ENCODE data around the gene PLA2G4E. TPM values are rescaled to one million over a fixed set of nuclear protein-coding genes. Genes with fewer than 3 reads are reported as not detected.

PLA2G4E gene
- total and polyA plus RNA-seq, 9 of the 15 experiments (the other 6 are each of a cell fraction or from before 2014, with no cell fraction given) = 0.03 TPM; not detected in 8

GRCh38 chr15:41972253-41973242 is 48.3 kb downstream of the PLA2G4E start, which contains the start of gene EHD4 (continued):
- TF ChIP-seq, protein P1, sequence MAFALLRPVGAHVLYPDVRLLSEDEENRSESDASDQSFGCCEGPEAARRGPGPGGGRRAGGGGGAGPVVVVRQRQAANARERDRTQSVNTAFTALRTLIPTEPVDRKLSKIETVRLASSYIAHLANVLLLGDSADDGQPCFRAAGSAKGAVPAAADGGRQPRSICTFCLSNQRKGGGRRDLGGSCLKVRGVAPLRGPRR (CRISPR knock-in tag; IDR thresholded peaks at IDR 0.05) = no peak
- TF ChIP-seq PHB2 (IDR thresholded peaks at IDR 0.05; ENCODE audit: low read depth) = no peak
- TF ChIP-seq, protein P2, sequence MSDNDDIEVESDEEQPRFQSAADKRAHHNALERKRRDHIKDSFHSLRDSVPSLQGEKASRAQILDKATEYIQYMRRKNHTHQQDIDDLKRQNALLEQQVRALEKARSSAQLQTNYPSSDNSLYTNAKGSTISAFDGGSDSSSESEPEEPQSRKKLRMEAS (CRISPR knock-in tag; IDR thresholded peaks at IDR 0.05) = no peak; the same call in 1 of the 2 replicates
- TF ChIP-seq SMC3 (conservative IDR thresholded peaks at IDR 0.05; ENCODE audit: insufficient read depth, low read depth, low read length) = no peak
- TF ChIP-seq SMARCA5 (IDR thresholded peaks at IDR 0.05) = no peak
- no peak for TF ChIP-seq ZNF609 (CRISPR knock-in tag; IDR thresholded peaks at IDR 0.05; ENCODE audit: borderline replicate concordance)
- TF ChIP-seq, protein P3, sequence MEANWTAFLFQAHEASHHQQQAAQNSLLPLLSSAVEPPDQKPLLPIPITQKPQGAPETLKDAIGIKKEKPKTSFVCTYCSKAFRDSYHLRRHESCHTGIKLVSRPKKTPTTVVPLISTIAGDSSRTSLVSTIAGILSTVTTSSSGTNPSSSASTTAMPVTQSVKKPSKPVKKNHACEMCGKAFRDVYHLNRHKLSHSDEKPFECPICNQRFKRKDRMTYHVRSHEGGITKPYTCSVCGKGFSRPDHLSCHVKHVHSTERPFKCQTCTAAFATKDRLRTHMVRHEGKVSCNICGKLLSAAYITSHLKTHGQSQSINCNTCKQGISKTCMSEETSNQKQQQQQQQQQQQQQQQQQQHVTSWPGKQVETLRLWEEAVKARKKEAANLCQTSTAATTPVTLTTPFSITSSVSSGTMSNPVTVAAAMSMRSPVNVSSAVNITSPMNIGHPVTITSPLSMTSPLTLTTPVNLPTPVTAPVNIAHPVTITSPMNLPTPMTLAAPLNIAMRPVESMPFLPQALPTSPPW (CRISPR knock-in tag; IDR thresholded peaks at IDR 0.05) = peak; percentile 58
- TF ChIP-seq KLF16 (IDR thresholded peaks at IDR 0.05) = no peak
- TF ChIP-seq ZNF586 (CRISPR knock-in tag; conservative IDR thresholded peaks at IDR 0.05) = no peak
- no peak for TF ChIP-seq SRSF1 (IDR thresholded peaks at IDR 0.05; ENCODE audit: low read depth, low read length)
- no peak for TF ChIP-seq ZNF274 (IDR thresholded peaks at IDR 0.05; ENCODE audit: borderline replicate concordance, low read depth, low read length)
- no peak for TF ChIP-seq HDAC6 (IDR thresholded peaks at IDR 0.05; ENCODE audit: low read depth, low read length)
- TF ChIP-seq E4F1 (CRISPR knock-in tag; IDR thresholded peaks at IDR 0.05; ENCODE audit: borderline replicate concordance) = no peak
- no peak for TF ChIP-seq NR0B1 (IDR thresholded peaks at IDR 0.05; ENCODE audit: partially characterized antibody)
- peak; percentile 17 for TF ChIP-seq MAFF (IDR thresholded peaks at IDR 0.05; ENCODE audit: low read length)
